CD14-positive monocyte (primary cell): ENCODE results near the gene CACNA1C. TPM values are rescaled to one million over a fixed set of nuclear protein-coding genes. Genes with fewer than 3 reads are reported as not detected.

ENCODE experiments used
- DNase-seq, 3 donors: peaks; one replicate each; pipeline ENCODE4 v3.0.0-alpha.2; 2011 to 2022
- H2AFZ ChIP-seq: 2 replicates; pipeline ENCODE4 v1.6.0; 2012; ENCODE audit warnings: mild to moderate bottlenecking, low read depth, low read length, inconsistent platforms; ENCODE audit not compliant: insufficient read depth, poor library complexity, severe bottlenecking
- H3K27ac ChIP-seq, 2 donors: 1 replicate in 1 of 2; 2 replicates in 1 of 2; pipeline ENCODE4 v1.5.1; 2012 to 2013; ENCODE audit warnings: low read length in 2 of 2, control low read depth in 1 of 2, inconsistent platforms in 1 of 2, low read depth in 1 of 2, mild to moderate bottlenecking in 1 of 2
- H3K27me3 ChIP-seq, 2 donors: one replicate each; pipeline versions ENCODE4 v1.6.0 to v1.6.1; 2011 to 2013; ENCODE audit warnings: low read length in 2 of 2; ENCODE audit not compliant: control insufficient read depth in 2 of 2, insufficient read depth in 2 of 2
- H3K36me3 ChIP-seq, 2 donors: replicated peaks in 1 of 2; 1 replicate in 1 of 2; 2 replicates in 1 of 2; pipeline versions ENCODE4 v1.5.1 to v1.6.1; 2012 to 2013; ENCODE audit warnings: low read length in 2 of 2, control low read depth in 1 of 2, inconsistent platforms in 1 of 2, mild to moderate bottlenecking in 1 of 2; ENCODE audit not compliant: insufficient read depth in 2 of 2, control insufficient read depth in 1 of 2
- H3K4me1 ChIP-seq, 2 donors: 1 replicate in 1 of 2; 2 replicates in 1 of 2; pipeline versions ENCODE4 v1.5.1 to v1.6.1; 2012 to 2013; ENCODE audit warnings: low read length in 2 of 2, control low read depth in 1 of 2, inconsistent platforms in 1 of 2, mild to moderate bottlenecking in 1 of 2, moderate library complexity in 1 of 2; ENCODE audit not compliant: insufficient read depth in 2 of 2, control insufficient read depth in 1 of 2
- H3K4me2 ChIP-seq: replicated peaks from 2 replicates; pipeline ENCODE3; 2012; ENCODE audit warnings: low read length, moderate library complexity, mild to moderate bottlenecking; ENCODE audit not compliant: poor library complexity, severe bottlenecking; ENCODE audit errors: extremely low read depth
- H3K4me3 ChIP-seq, 3 experiments: fragments of 200-600 bp in 1 of 3; sonication (generic) in 1 of 3; replicated peaks in 1 of 3; 1 replicate in 2 of 3; 2 replicates in 1 of 3; pipeline ENCODE4 v1.5.1; 2011 to 2013; ENCODE audit warnings: low read length in 3 of 3, mild to moderate bottlenecking in 3 of 3, control low read depth in 2 of 3, low read depth in 2 of 3, inconsistent platforms in 1 of 3, moderate library complexity in 1 of 3
- H3K79me2 ChIP-seq: 2 replicates; pipeline ENCODE4 v1.6.0; 2012; ENCODE audit warnings: mild to moderate bottlenecking, control low read depth, inconsistent platforms, low read length, moderate library complexity; ENCODE audit not compliant: insufficient read depth
- H3K9ac ChIP-seq: 2 replicates; pipeline ENCODE4 v1.6.0; 2017; ENCODE audit warnings: low read length, mild to moderate bottlenecking; ENCODE audit not compliant: insufficient read depth, poor library complexity, severe bottlenecking
- H3K9me3 ChIP-seq, 2 donors: replicated peaks in 1 of 2; 1 replicate in 1 of 2; 2 replicates in 1 of 2; pipeline versions ENCODE4 v1.5.1 to v1.6.1; 2012 to 2013; ENCODE audit warnings: low read length in 2 of 2, control low read depth in 1 of 2; ENCODE audit not compliant: control insufficient read depth in 1 of 2, insufficient read depth in 1 of 2
- H4K20me1 ChIP-seq: 2 replicates; pipeline ENCODE4 v1.6.0; 2012; ENCODE audit warnings: mild to moderate bottlenecking, low read length, control low read depth, moderate library complexity; ENCODE audit not compliant: insufficient read depth
- H3K27ac Mint-ChIP-seq, 7 donors: one replicate each; pipeline ENCODE4 v1.8.0; 2020; ENCODE audit warnings: mild to moderate bottlenecking in 7 of 7, mixed read lengths in 7 of 7, moderate library complexity in 6 of 7, inconsistent platforms in 2 of 7
- H3K27me3 Mint-ChIP-seq, 3 donors: one replicate each; pipeline ENCODE4 v1.8.0; 2021 to 2022; ENCODE audit warnings: low read depth in 3 of 3, mild to moderate bottlenecking in 3 of 3, mixed read lengths in 3 of 3, moderate library complexity in 3 of 3, inconsistent platforms in 1 of 3
- H3K36me3 Mint-ChIP-seq, 2 donors: one replicate each; pipeline ENCODE4 v1.8.0; 2020; ENCODE audit warnings: mixed read lengths in 2 of 2, inconsistent platforms in 1 of 2, mild to moderate bottlenecking in 1 of 2
- H3K4me1 Mint-ChIP-seq: one replicate; pipeline ENCODE4 v1.8.0; 2020; ENCODE audit warnings: mild to moderate bottlenecking, mixed read lengths
- H3K4me3 Mint-ChIP-seq, 2 donors: one replicate each; pipeline ENCODE4 v1.8.0; 2020; ENCODE audit warnings: mild to moderate bottlenecking in 2 of 2, mixed read lengths in 2 of 2, moderate library complexity in 1 of 2
- H3K9me3 Mint-ChIP-seq, 7 donors: one replicate each; pipeline ENCODE4 v1.8.0; 2020 to 2022; ENCODE audit warnings: mixed read lengths in 7 of 7, mild to moderate bottlenecking in 6 of 7, moderate library complexity in 6 of 7, inconsistent platforms in 2 of 7
- whole genome bisulfite sequencing: methylation state at CpG from one replicate; pipeline ENCODE4 v1.1.5; 2013; ENCODE audit warnings: missing lambda C conversion rate; ENCODE audit not compliant: insufficient coverage; 5-methylcytosine and 5-hydroxymethylcytosine counted together
- intact Hi-C, 2 donors: fragments of 100-400 bp; cut with micrococcal nuclease; formaldehyde crosslinking; loops; one replicate each; pipeline versions ENCODE4 v1.15.0 to v1.15.1; 2023
- polyA plus RNA-seq, 3 donors: library from polyadenylated mRNA; depleted of rRNA in 1 of 3; unstranded in 2 of 3; stranded (reverse) in 1 of 3; fragments of 300-500 nt in 2 of 3; fragments of >200 nt in 1 of 3; fragmentation: Illumina TruSeq in 2 of 3; gene quantifications; 1 replicate in 2 of 3; 2 replicates in 1 of 3; pipeline ENCODE4 v1.2.3, GENCODE V29; 2012 to 2021
- TF ChIP-seq, protein P1 (sequence below): fragments of 200-600 bp; IDR thresholded peaks from one replicate; pipeline ENCODE4 v1.8.0; 2022; ENCODE audit warnings: antibody characterized with exemption, mild to moderate bottlenecking

The CACNA1C gene
- polyA plus RNA-seq, 3 donors = not detected

DNA sequence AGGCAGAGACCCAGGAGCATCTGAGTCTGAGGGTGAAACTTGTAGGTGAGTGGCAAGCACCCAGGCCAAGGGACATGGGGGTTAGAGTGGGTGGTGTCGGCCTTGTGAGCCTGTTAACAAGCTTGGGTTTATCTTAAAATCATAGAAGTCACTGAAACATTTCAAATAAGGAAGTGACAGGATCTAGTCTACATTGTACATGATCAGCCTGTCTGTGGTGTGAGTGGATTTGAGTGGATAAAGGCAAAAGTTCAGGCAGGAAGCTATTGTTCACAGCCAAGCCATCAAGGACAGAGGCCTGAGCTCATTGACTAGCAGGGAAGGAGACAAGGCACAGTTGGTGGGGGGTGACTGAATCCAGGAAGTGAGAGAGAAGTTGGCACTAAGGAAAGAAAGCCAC lies 682.6 kb downstream of the CACNA1C start:
- no peaks in the 10 kb centered on the region for H3K36me3 Mint-ChIP-seq
- no peak overlapping the region for H3K4me3 Mint-ChIP-seq
- no CpG with 5 or more reads among the region's 1 CpG for WGBS
- no peaks in the 10 kb centered on the region for H3K27me3 ChIP-seq
- H3K79me2 ChIP-seq = no peaks in the 10 kb centered on the region
- H3K4me3 ChIP-seq = no peak overlapping the region
- H2AFZ ChIP-seq = no peak overlapping the region
- H3K27ac ChIP-seq = no peak overlapping the region
- no peaks in the 10 kb centered on the region for H4K20me1 ChIP-seq
- peaks cover 0 to 8% of the 10 kb centered on the region in 2 donors for H3K4me1 ChIP-seq
- H3K27me3 Mint-ChIP-seq = peaks cover 1 to 4% (median 3%) of the 10 kb centered on the region in 3 donors
- TF ChIP-seq, protein P1, sequence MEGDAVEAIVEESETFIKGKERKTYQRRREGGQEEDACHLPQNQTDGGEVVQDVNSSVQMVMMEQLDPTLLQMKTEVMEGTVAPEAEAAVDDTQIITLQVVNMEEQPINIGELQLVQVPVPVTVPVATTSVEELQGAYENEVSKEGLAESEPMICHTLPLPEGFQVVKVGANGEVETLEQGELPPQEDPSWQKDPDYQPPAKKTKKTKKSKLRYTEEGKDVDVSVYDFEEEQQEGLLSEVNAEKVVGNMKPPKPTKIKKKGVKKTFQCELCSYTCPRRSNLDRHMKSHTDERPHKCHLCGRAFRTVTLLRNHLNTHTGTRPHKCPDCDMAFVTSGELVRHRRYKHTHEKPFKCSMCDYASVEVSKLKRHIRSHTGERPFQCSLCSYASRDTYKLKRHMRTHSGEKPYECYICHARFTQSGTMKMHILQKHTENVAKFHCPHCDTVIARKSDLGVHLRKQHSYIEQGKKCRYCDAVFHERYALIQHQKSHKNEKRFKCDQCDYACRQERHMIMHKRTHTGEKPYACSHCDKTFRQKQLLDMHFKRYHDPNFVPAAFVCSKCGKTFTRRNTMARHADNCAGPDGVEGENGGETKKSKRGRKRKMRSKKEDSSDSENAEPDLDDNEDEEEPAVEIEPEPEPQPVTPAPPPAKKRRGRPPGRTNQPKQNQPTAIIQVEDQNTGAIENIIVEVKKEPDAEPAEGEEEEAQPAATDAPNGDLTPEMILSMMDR = no peak
- intact Hi-C loops = no loop called here
- H3K4me2 ChIP-seq = no peak overlapping the region
- H3K9me3 ChIP-seq = no peaks in the 10 kb centered on the region
- H3K9ac ChIP-seq = no peak overlapping the region
- no peaks in the 10 kb centered on the region for H3K36me3 ChIP-seq
- DNase-seq = no peak
- H3K4me1 Mint-ChIP-seq = peaks cover 11% of the 10 kb centered on the region
- H3K9me3 Mint-ChIP-seq = no peaks in the 10 kb centered on the region
- H3K27ac Mint-ChIP-seq = no peak overlapping the region

DNA sequence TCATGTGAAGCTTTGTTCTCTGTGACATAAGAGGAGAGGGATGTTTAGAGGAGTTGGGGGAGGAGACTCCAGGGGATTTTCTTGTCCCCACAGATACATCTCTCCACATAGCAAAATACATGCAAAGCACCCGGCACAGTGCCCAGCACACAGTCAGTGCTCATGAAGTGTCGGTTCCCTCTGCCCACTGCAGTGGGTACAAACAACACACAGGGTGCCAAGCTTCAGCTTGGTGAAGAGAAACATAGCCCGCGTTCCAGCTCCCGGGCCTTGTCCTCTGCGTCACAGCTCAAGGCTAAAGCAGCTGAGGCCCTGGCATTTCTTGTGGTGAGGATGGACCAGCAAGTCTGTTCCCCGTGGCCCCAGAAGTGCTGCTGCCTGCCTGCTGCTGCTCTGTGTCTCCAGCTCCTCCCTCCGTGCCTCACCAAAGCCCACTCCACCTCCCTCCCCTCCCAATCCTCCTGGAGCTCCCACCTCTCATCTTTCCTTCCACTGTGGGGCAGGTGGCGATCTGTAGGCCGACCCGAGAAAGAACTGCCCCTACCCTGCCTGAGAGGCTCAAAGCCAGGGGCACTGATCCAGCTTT lies 685.0 kb downstream of the CACNA1C start:
- Histone ChIP-seq H3K79me2 (no peaks in the 10 kb centered on the region), H3K9me3 (no peaks in the 10 kb centered on the region), H3K36me3 (no peaks in the 10 kb centered on the region), H3K9ac (no peak overlapping the region), H3K27ac (no peak overlapping the region), H3K27me3 (no peaks in the 10 kb centered on the region), H3K4me1 (no peaks in the 10 kb centered on the region), H2AFZ (no peak overlapping the region), H3K4me2 (no peak overlapping the region), H4K20me1 (no peaks in the 10 kb centered on the region), H3K4me3 (no peak overlapping the region)
- TF ChIP-seq, protein P1 = no peak
- H3K9me3 Mint-ChIP-seq = no peaks in the 10 kb centered on the region
- H3K4me1 Mint-ChIP-seq = peaks cover 1% of the 10 kb centered on the region
- no peak overlapping the region for H3K27ac Mint-ChIP-seq
- H3K36me3 Mint-ChIP-seq = no peaks in the 10 kb centered on the region
- 94% methylated on average over 9 of the region's 11 CpGs for WGBS
- H3K4me3 Mint-ChIP-seq = no peak overlapping the region
- no peak for DNase-seq
- intact Hi-C loops = no loop called here
- H3K27me3 Mint-ChIP-seq = peaks cover 1 to 2% (median 2%) of the 10 kb centered on the region in 3 donors
